Liver (tissue), 9 donors: Measurements from ENCODE around the gene PDE4D. TPM values are rescaled to one million over a fixed set of nuclear protein-coding genes. Genes with fewer than 3 reads are reported as not detected.

ENCODE experiments used
- DNase-seq: peaks from one replicate; pipeline ENCODE4 v3.0.0-alpha.2; 2017; ENCODE audit warnings: low spot score
- H3K27ac ChIP-seq, 2 donors: one replicate each; pipeline ENCODE4 v1.7.0; 2013; ENCODE audit warnings: inconsistent platforms in 2 of 2, low read length in 2 of 2, control low read depth in 1 of 2, low read depth in 1 of 2, mild to moderate bottlenecking in 1 of 2
- H3K27me3 ChIP-seq, 4 donors: one replicate each; pipeline versions ENCODE4 v1.6.1 to v1.7.0; 2013; ENCODE audit warnings: low read length in 3 of 4, inconsistent platforms in 1 of 4, mild to moderate bottlenecking in 1 of 4, moderate library complexity in 1 of 4; ENCODE audit not compliant: control insufficient read depth in 4 of 4, insufficient read depth in 4 of 4
- H3K36me3 ChIP-seq, 4 donors: one replicate each; pipeline versions ENCODE4 v1.6.1 to v1.7.0; 2013; ENCODE audit warnings: low read length in 3 of 4, mild to moderate bottlenecking in 3 of 4, low read depth in 1 of 4, moderate library complexity in 1 of 4; ENCODE audit not compliant: control insufficient read depth in 4 of 4, insufficient read depth in 3 of 4
- H3K4me1 ChIP-seq, 4 donors: one replicate each; pipeline versions ENCODE4 v1.6.1 to v1.7.0; 2013; ENCODE audit warnings: low read length in 3 of 4, mild to moderate bottlenecking in 3 of 4, moderate library complexity in 1 of 4; ENCODE audit not compliant: control insufficient read depth in 4 of 4, insufficient read depth in 4 of 4
- H3K4me3 ChIP-seq, 3 donors: one replicate each; pipeline versions ENCODE4 v1.6.1 to v1.7.0; 2013; ENCODE audit warnings: low read length in 3 of 3, control low read depth in 1 of 3, low read depth in 1 of 3, mild to moderate bottlenecking in 1 of 3
- H3K9ac ChIP-seq, 2 donors: one replicate each; pipeline ENCODE4 v1.7.0; 2013; ENCODE audit warnings: low read length in 2 of 2, mild to moderate bottlenecking in 2 of 2, moderate library complexity in 2 of 2, control low read depth in 1 of 2, low read depth in 1 of 2
- H3K9me3 ChIP-seq, 4 donors: one replicate each; pipeline versions ENCODE4 v1.6.1 to v1.7.0; 2013; ENCODE audit warnings: low read length in 3 of 4; ENCODE audit not compliant: control insufficient read depth in 4 of 4
- ATF3 ChIP-seq: IDR thresholded peaks from 2 replicates; pipeline ENCODE4 v1.6.1; 2016; ENCODE audit warnings: antibody characterized with exemption
- CTCF ChIP-seq: fragments of 150-350 bp; IDR thresholded peaks from 2 replicates; pipeline ENCODE4 v1.5.1; 2017; ENCODE audit warnings: improper control_type of control experiment, low read depth, low read length; ENCODE audit not compliant: missing input control
- EGR1 ChIP-seq, 2 donors: IDR thresholded peaks; 2 replicates each; pipeline ENCODE4 v1.6.1; 2016 to 2018; ENCODE audit warnings: antibody characterized with exemption in 2 of 2, low read depth in 2 of 2
- FOXA1 ChIP-seq: IDR thresholded peaks from 2 replicates; pipeline ENCODE4 v1.6.1; 2016; ENCODE audit warnings: antibody characterized with exemption
- FOXA2 ChIP-seq: IDR thresholded peaks from 2 replicates; pipeline ENCODE4 v1.6.1; 2016; ENCODE audit warnings: antibody characterized with exemption
- GABPA ChIP-seq, 2 donors: IDR thresholded peaks in 1 of 2; conservative IDR thresholded peaks in 1 of 2; 2 replicates each; pipeline ENCODE4 v1.6.1; 2016; ENCODE audit warnings: antibody characterized with exemption in 2 of 2, mild to moderate bottlenecking in 1 of 2, moderate library complexity in 1 of 2
- HNF4A ChIP-seq, 2 donors: conservative IDR thresholded peaks; 2 replicates each; pipeline ENCODE4 v1.6.1; 2016; ENCODE audit warnings: antibody characterized with exemption in 2 of 2, mild to moderate bottlenecking in 2 of 2
- NR2F2 ChIP-seq: IDR thresholded peaks from 2 replicates; pipeline ENCODE4 v1.6.1; 2016; ENCODE audit warnings: antibody characterized with exemption
- RAD21 ChIP-seq, 2 donors: IDR thresholded peaks; 2 replicates each; pipeline ENCODE4 v1.6.1; 2016; ENCODE audit warnings: antibody characterized with exemption in 2 of 2, mild to moderate bottlenecking in 2 of 2
- RXRA ChIP-seq, 2 donors: IDR thresholded peaks; 2 replicates each; pipeline ENCODE4 v1.6.1; 2017 to 2018; ENCODE audit warnings: antibody characterized with exemption in 2 of 2, mild to moderate bottlenecking in 1 of 2
- SP1 ChIP-seq: IDR thresholded peaks from 2 replicates; pipeline ENCODE4 v1.6.1; 2018; ENCODE audit warnings: antibody characterized with exemption, mild to moderate bottlenecking
- TAF1 ChIP-seq: conservative IDR thresholded peaks from 2 replicates; pipeline ENCODE4 v1.6.1; 2016; ENCODE audit warnings: antibody characterized with exemption, mild to moderate bottlenecking
- YY1 ChIP-seq: IDR thresholded peaks from 2 replicates; pipeline ENCODE4 v1.6.1; 2016; ENCODE audit warnings: antibody characterized with exemption, mild to moderate bottlenecking
- WGBS: extraction: QIAGEN DNeasy Blood & Tissue Kit; methylation state at CpG from one replicate; pipeline ENCODE4 v1.1.7; 2013; 5-methylcytosine and 5-hydroxymethylcytosine counted together
- polyA plus RNA-seq, 2 donors: library from polyadenylated mRNA; stranded (reverse) in 1 of 2; unstranded in 1 of 2; fragments of 200-250 nt in 1 of 2; fragments of >200 nt in 1 of 2; fragmentation: Nextera tagmentation in 1 of 2; extraction: Ambion mirVana in 1 of 2; gene quantifications; one replicate each; pipeline versions ENCODE4 v1.2.1 to v1.2.3, GENCODE V29; 2013 to 2015
- total RNA-seq, 2 donors: library from RNA; depleted of rRNA; stranded (reverse); fragments of >200 nt; gene quantifications; one replicate each; pipeline ENCODE4 v1.2.3, GENCODE V29; 2014
- TF ChIP-seq, protein P1 (sequence below): IDR thresholded peaks from 2 replicates; pipeline ENCODE4 v1.6.1; 2016; ENCODE audit warnings: antibody characterized with exemption
- TF ChIP-seq, protein P2 (sequence below): IDR thresholded peaks from 2 replicates; pipeline ENCODE4 v1.6.1; 2016; ENCODE audit warnings: antibody characterized with exemption, mild to moderate bottlenecking
- donor health status: healthy.
- donor health status: healthy.
- donor health status: healthy.
- donor health status: healthy.
- donor health status: healthy.

Gene PDE4D
- total and polyA plus RNA-seq, 4 donors, result 0.67 to 11.9 (median 6.5) TPM

DNA sequence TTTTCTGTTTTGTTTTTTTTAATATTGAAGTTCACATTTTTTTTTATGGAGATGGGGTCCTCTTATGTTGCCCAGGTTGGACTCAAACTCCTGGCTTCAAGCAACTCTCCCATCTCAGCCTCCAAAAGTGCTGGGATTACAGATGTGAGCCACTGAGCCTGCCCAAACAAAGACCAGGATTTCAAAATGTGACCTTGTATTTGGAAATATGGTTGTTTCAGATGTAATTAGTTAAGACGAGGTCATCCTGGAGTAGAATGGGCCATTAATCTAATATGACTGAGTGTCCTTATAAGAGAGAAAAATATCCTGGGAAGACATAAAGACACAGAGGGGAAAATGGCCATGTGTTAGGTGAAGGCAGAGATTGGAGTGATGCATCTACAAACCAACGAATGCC lies 970.2 kb downstream of the PDE4D start:
- Histone ChIP-seq H3K9me3 (no peaks in the 10 kb centered on the region), H3K9ac (no peak overlapping the region), H3K27ac (no peak overlapping the region), H3K36me3 (no peaks in the 10 kb centered on the region), H3K4me1 (peaks cover 0 to 1% (median 0%) of the 10 kb centered on the region in 4 donors), H3K4me3 (no peak overlapping the region), H3K27me3 (peaks cover 0 to 8% (median 0%) of the 10 kb centered on the region in 4 donors)
- TF ChIP-seq SP1, result no peak
- 73% methylated on average over 2 of the region's 2 CpGs for WGBS
- DNase-seq, result no peak

GRCh38 chr5:58922461-58923171 lies 970.9 kb downstream of the PDE4D start:
- WGBS, result 74% methylated on average over 15 of the region's 15 CpGs
- Histone ChIP-seq H3K36me3 (no peaks in the 10 kb centered on the region), H3K9ac (no peak overlapping the region), H3K27me3 (peaks cover 0 to 8% (median 0%) of the 10 kb centered on the region in 4 donors), H3K27ac (no peak overlapping the region), H3K4me3 (no peak overlapping the region), H3K4me1 (peaks cover 0 to 1% (median 0%) of the 10 kb centered on the region in 4 donors), H3K9me3 (no peaks in the 10 kb centered on the region)
- DNase-seq, result no peak
- no peak for TF ChIP-seq NR2F2
- TF ChIP-seq, protein P1, sequence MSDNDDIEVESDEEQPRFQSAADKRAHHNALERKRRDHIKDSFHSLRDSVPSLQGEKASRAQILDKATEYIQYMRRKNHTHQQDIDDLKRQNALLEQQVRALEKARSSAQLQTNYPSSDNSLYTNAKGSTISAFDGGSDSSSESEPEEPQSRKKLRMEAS, result no peak
- TF ChIP-seq EGR1 (IDR thresholded peaks at IDR 0.05; ENCODE audit: low read depth in 2 of 2), result no peak

DNA sequence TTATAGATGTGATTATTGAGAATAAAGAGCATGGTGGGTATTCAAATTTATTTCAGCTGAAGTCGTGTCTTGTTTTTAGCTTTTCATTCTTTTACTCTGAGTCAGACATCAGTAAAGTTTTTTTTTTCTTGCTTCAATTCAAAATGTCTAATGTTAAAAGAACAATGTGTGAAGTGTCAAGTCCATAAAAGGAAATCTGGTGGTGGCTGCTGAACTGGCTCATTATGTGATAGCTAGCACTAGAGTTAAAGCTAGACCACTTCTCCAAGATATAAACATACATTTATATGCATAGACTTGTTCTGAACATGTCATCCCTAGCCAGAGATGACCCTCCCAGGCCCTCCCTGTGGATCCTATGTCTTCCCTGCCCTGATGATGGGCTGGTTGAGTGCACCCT lies 972.4 kb downstream of the PDE4D start:
- DNase-seq, result no peak
- no peaks in the 10 kb centered on the region for H3K9me3 ChIP-seq
- TF ChIP-seq TAF1, result no peak
- TF ChIP-seq ATF3, result no peak
- no peak for TF ChIP-seq SP1
- TF ChIP-seq FOXA1, result no peak
- TF ChIP-seq, protein P2, sequence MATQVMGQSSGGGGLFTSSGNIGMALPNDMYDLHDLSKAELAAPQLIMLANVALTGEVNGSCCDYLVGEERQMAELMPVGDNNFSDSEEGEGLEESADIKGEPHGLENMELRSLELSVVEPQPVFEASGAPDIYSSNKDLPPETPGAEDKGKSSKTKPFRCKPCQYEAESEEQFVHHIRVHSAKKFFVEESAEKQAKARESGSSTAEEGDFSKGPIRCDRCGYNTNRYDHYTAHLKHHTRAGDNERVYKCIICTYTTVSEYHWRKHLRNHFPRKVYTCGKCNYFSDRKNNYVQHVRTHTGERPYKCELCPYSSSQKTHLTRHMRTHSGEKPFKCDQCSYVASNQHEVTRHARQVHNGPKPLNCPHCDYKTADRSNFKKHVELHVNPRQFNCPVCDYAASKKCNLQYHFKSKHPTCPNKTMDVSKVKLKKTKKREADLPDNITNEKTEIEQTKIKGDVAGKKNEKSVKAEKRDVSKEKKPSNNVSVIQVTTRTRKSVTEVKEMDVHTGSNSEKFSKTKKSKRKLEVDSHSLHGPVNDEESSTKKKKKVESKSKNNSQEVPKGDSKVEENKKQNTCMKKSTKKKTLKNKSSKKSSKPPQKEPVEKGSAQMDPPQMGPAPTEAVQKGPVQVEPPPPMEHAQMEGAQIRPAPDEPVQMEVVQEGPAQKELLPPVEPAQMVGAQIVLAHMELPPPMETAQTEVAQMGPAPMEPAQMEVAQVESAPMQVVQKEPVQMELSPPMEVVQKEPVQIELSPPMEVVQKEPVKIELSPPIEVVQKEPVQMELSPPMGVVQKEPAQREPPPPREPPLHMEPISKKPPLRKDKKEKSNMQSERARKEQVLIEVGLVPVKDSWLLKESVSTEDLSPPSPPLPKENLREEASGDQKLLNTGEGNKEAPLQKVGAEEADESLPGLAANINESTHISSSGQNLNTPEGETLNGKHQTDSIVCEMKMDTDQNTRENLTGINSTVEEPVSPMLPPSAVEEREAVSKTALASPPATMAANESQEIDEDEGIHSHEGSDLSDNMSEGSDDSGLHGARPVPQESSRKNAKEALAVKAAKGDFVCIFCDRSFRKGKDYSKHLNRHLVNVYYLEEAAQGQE, result no peak
- TF ChIP-seq GABPA (IDR thresholded peaks at IDR 0.05 in 1 of 2, conservative IDR thresholded peaks at IDR 0.05 in 1 of 2), result no peak
- no peak for TF ChIP-seq CTCF
- TF ChIP-seq RAD21 (IDR thresholded peaks at IDR 0.05), result no peak
- no peak for TF ChIP-seq RXRA (IDR thresholded peaks at IDR 0.05)
- TF ChIP-seq FOXA2, result no peak
- TF ChIP-seq YY1, result no peak
- TF ChIP-seq EGR1 (IDR thresholded peaks at IDR 0.05; ENCODE audit: low read depth in 2 of 2), result no peak
- no peak for TF ChIP-seq HNF4A (conservative IDR thresholded peaks at IDR 0.05)
- no peak for TF ChIP-seq NR2F2
- no peaks in the 10 kb centered on the region for H3K36me3 ChIP-seq
- peaks cover 0 to 8% (median 0%) of the 10 kb centered on the region in 4 donors for H3K27me3 ChIP-seq
- no peak overlapping the region for H3K27ac ChIP-seq
- 76% methylated on average over 1 of the region's 1 CpG for WGBS
- no peak overlapping the region for H3K4me3 ChIP-seq
- peaks cover 0 to 1% (median 0%) of the 10 kb centered on the region in 4 donors for H3K4me1 ChIP-seq
- no peak overlapping the region for H3K9ac ChIP-seq
